HepG2 (cell line): ENCODE measurements around the gene DDX1. TPM values are rescaled to one million over a fixed set of nuclear protein-coding genes. Genes with fewer than 3 reads are reported as not detected.

Experiments
- ATAC-seq: fragments of 200-7000 bp; cut with Tn5 transposase; 3 replicates; pipeline ENCODE4 v1.9.1; 2020; ENCODE audit warnings: mild to moderate bottlenecking, moderate library complexity
- BruUV-seq: library from RNA; stranded (reverse); fragments of 400-500 nt; replicated peaks from 2 replicates; lab custom pipeline; 2021; lab: Mats Ljungman, UMichigan
- CTCF ChIA-PET: fragments of 300-600 bp; formaldehyde crosslinking; extraction: SDS; loops from one replicate; lab custom pipeline; 2021; ENCODE audit warnings: low total read pairs, inconsistent platforms, low intra/inter-chr PET ratio; lab: Yijun Ruan, JAX
- POLR2A ChIA-PET: fragments of 350-600 bp; sonication (Branson Sonifier 250); formaldehyde crosslinking; loops from one replicate; lab custom pipeline; 2020; ENCODE audit warnings: antibody characterized with exemption, inconsistent platforms; lab: Yijun Ruan, JAX
- DNase-seq: peaks from one replicate; pipeline ENCODE4 v3.0.0-alpha.2; 2015; ENCODE audit warnings: low spot score
- FAIRE-seq: peaks from 3 replicates; lab custom pipeline; 2011; peaks lifted over from hg19 to GRCh38; lab: Jason Lieb, UNC
- H2AFZ ChIP-seq: one replicate; pipeline ENCODE4 v1.6.1; 2011; ENCODE audit warnings: low read length, inconsistent platforms
- H3K27ac ChIP-seq: fragments of 300-600 bp; 3 replicates; pipeline ENCODE4 v1.8.0; 2011; ENCODE audit warnings: mixed run types, mild to moderate bottlenecking, mixed read lengths, low read length, inconsistent platforms; ENCODE audit not compliant: insufficient read depth; ENCODE audit errors: extremely low read length
- H3K27me3 ChIP-seq, 2 experiments: fragments of 200-600 bp in 1 of 2; 2 replicates in 1 of 2; 3 replicates in 1 of 2; pipeline versions ENCODE4 v1.6.0 to v1.8.0; 2011; ENCODE audit warnings: low read length in 2 of 2, mild to moderate bottlenecking in 2 of 2, moderate library complexity in 2 of 2, inconsistent platforms in 1 of 2; ENCODE audit not compliant: insufficient read depth in 2 of 2, control insufficient read depth in 1 of 2
- H3K36me3 ChIP-seq, 2 experiments: fragments of 200-600 bp in 1 of 2; replicated peaks in 1 of 2; 2 replicates in 1 of 2; 3 replicates in 1 of 2; pipeline versions ENCODE4 v1.5.1 to v1.8.0; 2011; ENCODE audit warnings: low read length in 2 of 2, inconsistent platforms in 1 of 2; ENCODE audit not compliant: insufficient read depth in 2 of 2, control insufficient read depth in 1 of 2
- H3K4me1 ChIP-seq: 2 replicates; pipeline ENCODE4 v1.5.1; 2012; ENCODE audit warnings: low read length, inconsistent platforms; ENCODE audit not compliant: insufficient read depth
- H3K4me2 ChIP-seq: 2 replicates; pipeline ENCODE4 v1.6.0; 2011; ENCODE audit warnings: low read depth, low read length, inconsistent platforms
- H3K4me3 ChIP-seq, 3 experiments: fragments of 200-600 bp in 1 of 3; sonication (generic), shearing (Covaris generic) in 1 of 3; replicated peaks in 1 of 3; 2 replicates each; pipeline ENCODE4 v1.5.1; 2011 to 2016; ENCODE audit warnings: low read length in 3 of 3, inconsistent platforms in 2 of 3, low read depth in 2 of 3, mild to moderate bottlenecking in 2 of 3, control low read depth in 1 of 3, mixed read lengths in 1 of 3; ENCODE audit not compliant: insufficient read depth in 1 of 3
- H3K79me2 ChIP-seq: one replicate; pipeline ENCODE4 v1.6.1; 2011; ENCODE audit warnings: low read length, inconsistent platforms; ENCODE audit not compliant: insufficient read depth
- H3K9ac ChIP-seq: 2 replicates; pipeline ENCODE4 v1.6.0; 2011; ENCODE audit warnings: mild to moderate bottlenecking, low read depth, low read length, inconsistent platforms; ENCODE audit not compliant: insufficient read depth
- H3K9me3 ChIP-seq: 2 replicates; pipeline ENCODE4 v1.5.1; 2012; ENCODE audit warnings: mild to moderate bottlenecking, low read length
- H4K20me1 ChIP-seq: 2 replicates; pipeline ENCODE4 v1.6.0; 2011; ENCODE audit warnings: inconsistent platforms, mild to moderate bottlenecking, low read length, moderate library complexity; ENCODE audit not compliant: insufficient read depth
- ATF7 ChIP-seq, 2 experiments: fragments of 450-650 bp in 1 of 2; sonication (generic) in 1 of 2; formaldehyde crosslinking in 1 of 2; IDR thresholded peaks; 2 replicates each; pipeline versions ENCODE4 v1.4.0 to v1.6.1; 2016 to 2020; ENCODE audit warnings: antibody characterized with exemption in 1 of 2, mild to moderate bottlenecking in 1 of 2, missing genetic modification reagents in 1 of 2
- FIP1L1 ChIP-seq: fragments of 200-400 bp; formaldehyde crosslinking; IDR thresholded peaks from 2 replicates; pipeline ENCODE4 v1.6.1; 2018; ENCODE audit warnings: low read depth, mild to moderate bottlenecking, low read length, moderate library complexity, borderline replicate concordance; ENCODE audit not compliant: insufficient read depth
- GFI1 ChIP-seq: sonication (generic); formaldehyde crosslinking; IDR thresholded peaks from 2 replicates; pipeline ENCODE4 v1.5.0; 2020; ENCODE audit warnings: missing genetic modification reagents, mild to moderate bottlenecking, borderline replicate concordance
- KLF9 ChIP-seq: IDR thresholded peaks from 2 replicates; pipeline ENCODE4 v1.6.1; 2016; ENCODE audit warnings: low read depth
- MBD4 ChIP-seq: IDR thresholded peaks from 2 replicates; pipeline ENCODE4 v1.6.1; 2012; ENCODE audit warnings: low read length, inconsistent platforms, borderline replicate concordance
- MIER3 ChIP-seq: IDR thresholded peaks from 2 replicates; pipeline ENCODE4 v1.6.1; 2016; ENCODE audit warnings: missing compliant biosample characterization, borderline replicate concordance
- NPAS2 ChIP-seq: sonication (generic); formaldehyde crosslinking; IDR thresholded peaks from 2 replicates; pipeline ENCODE4 v1.8.0; 2022; ENCODE audit warnings: mild to moderate bottlenecking, missing genetic modification reagents, borderline replicate concordance
- SATB2 ChIP-seq: sonication (generic); formaldehyde crosslinking; IDR thresholded peaks from 2 replicates; pipeline ENCODE4 v1.5.0; 2020; ENCODE audit warnings: missing genetic modification reagents
- SP1 ChIP-seq, 2 experiments: fragments of 450-650 bp in 1 of 2; sonication (generic) in 1 of 2; formaldehyde crosslinking in 1 of 2; IDR thresholded peaks; 2 replicates each; pipeline versions ENCODE4 v1.4.0 to v1.6.1; 2016 to 2020; ENCODE audit warnings: missing genetic modification reagents in 1 of 2
- ZBTB1 ChIP-seq: sonication (generic); formaldehyde crosslinking; IDR thresholded peaks from 2 replicates; pipeline ENCODE4 v1.4.0; 2020; ENCODE audit warnings: missing genetic modification reagents, borderline replicate concordance
- ZFP90 ChIP-seq: sonication (generic); formaldehyde crosslinking; IDR thresholded peaks from 2 replicates; pipeline ENCODE4 v1.8.0; 2022; ENCODE audit warnings: missing genetic modification reagents, mild to moderate bottlenecking, inconsistent platforms, borderline replicate concordance
- ZKSCAN8 ChIP-seq: IDR thresholded peaks from 2 replicates; pipeline ENCODE4 v1.6.1; 2016; ENCODE audit warnings: borderline replicate concordance, missing genetic modification reagents, missing compliant biosample characterization
- ZNF792 ChIP-seq: IDR thresholded peaks from 2 replicates; pipeline ENCODE4 v1.6.1; 2016
- WGBS: methylation state at CpG from one replicate; pipeline ENCODE4 v1.1.6; 2017; ENCODE audit warnings: low lambda C conversion rate; 5-methylcytosine and 5-hydroxymethylcytosine counted together
- in situ Hi-C: cut with HindIII; loops from 2 replicates; pipeline ENCODE4 v1.10.0; 2017; ENCODE audit warnings: low pct_unique_long_range_greater_than_20kb; ENCODE audit not compliant: extremely low pct_ligation_motif_present
- intact Hi-C: fragments of 100-400 bp; cut with micrococcal nuclease; formaldehyde crosslinking; loops from one replicate; pipeline ENCODE4 v1.10.0; 2022; ENCODE audit not compliant: unreplicated experiment
- polyA plus RNA-seq, 8 experiments: library from polyadenylated mRNA; depleted of rRNA in 3 of 8; stranded (reverse) in 7 of 8; unstranded in 1 of 8; fragments of >200 nt; fragmentation: Illumina TruSeq in 4 of 8; extraction: Trizol in 4 of 8; gene quantifications; 2 replicates each; pipeline versions ENCODE4 v1.2.1 to v1.2.3, GENCODE V29; 2011 to 2016; ENCODE audit warnings: low read depth in 4 of 8, missing spikeins in 1 of 8, mixed read lengths in 1 of 8; ENCODE audit not compliant: insufficient read depth in 1 of 8
- total RNA-seq, 5 experiments: library from RNA; depleted of rRNA; stranded (reverse); fragments of >200 nt; fragmentation: Illumina TruSeq; extraction: Trizol; gene quantifications; 2 replicates each; pipeline ENCODE4 v1.2.3, GENCODE V29; 2016; ENCODE audit warnings: low read depth in 1 of 5
- TF ChIP-seq, protein P1 (sequence below): sonication (generic); formaldehyde crosslinking; IDR thresholded peaks from 2 replicates; pipeline ENCODE4 v1.5.0; 2020; ENCODE audit warnings: mild to moderate bottlenecking, missing genetic modification reagents
- TF ChIP-seq, protein P2 (sequence below): IDR thresholded peaks from 2 replicates; pipeline ENCODE4 v1.6.1; 2012; ENCODE audit warnings: inconsistent platforms

DDX1 gene
- total and polyA plus RNA-seq, 2 of the 13 experiments (the other 11 are each of a cell fraction or from before 2014, with no cell fraction given) = 81.6 to 130 TPM

DNA sequence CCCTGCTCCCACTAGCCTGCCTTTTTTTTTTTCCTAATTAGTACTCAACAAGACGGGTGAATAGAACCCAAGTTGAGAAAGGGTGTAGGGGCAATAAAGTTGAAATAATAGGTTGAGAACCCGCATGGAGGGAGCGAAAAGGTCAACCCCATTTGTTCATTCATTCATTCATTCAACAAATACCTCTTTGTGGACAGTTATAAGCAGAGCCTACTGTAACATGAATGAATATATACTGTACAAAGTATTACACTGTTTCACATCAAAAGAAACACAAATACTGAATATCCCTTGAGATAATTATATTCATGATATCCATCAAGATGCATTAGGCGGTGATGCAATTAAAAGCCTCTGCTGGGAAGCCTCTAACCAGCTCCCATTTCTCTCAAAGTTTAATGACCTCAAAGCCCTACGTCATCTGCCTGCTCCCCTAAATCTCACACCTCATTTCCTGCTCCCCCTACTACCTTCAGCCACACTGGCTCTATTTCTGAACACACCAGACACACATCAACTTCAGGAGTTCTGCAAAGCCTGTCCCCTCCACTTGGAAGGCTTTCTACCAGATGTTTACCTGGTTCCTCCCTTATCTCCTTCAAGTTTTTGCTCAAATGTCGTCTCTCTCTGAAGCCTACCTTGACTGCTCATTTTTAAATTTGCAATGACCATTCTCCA, 29.2 kb upstream of the DDX1 start:
- BruUV-seq = no TSS peak

DNA sequence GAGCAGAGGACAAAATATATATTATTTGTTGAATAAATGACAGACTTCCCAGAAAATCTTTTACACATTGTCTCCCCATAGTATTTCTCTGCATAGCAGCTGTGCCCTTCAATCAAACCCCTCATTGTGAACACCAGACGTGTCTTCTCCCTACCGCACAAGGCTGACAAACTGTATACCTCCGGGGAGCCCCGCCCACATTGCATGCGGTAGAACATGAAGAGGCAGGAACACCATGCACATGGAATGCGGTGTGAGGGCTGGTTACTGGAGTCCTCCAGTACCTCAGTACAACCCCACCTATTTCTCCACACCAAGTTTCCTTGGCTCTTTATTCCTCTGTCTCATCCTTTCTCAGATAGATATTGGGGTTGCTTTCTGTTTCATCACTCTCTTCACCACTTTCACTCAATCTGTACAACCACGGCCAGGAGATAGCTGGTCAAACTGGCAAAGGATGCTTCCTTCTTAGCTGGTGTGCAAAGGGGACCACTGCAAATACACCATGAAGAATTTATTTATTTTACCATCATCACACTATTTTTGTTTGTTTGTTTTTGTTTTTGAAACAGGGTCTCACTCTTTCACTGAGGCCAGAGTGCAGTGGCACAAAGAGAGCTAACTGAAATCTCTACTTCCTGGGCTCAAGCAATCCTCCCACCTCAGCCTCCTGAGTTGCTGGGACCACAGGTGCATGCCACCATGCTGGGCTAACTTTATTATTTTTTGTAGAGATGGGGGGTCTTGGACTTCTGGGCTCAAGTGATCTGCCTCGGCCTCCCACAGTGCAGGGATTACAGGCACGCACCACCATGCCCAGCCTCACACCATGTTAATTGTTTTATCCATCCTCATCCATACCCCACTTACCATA, 28.2 kb upstream of the DDX1 start:
- Histone ChIP-seq H3K4me3 (peak overlapping the region; percentile 9 to 47 (median 25); a peak in 5 of 6 replicates), H3K4me2 (peak overlapping the region; percentile 70), H2AFZ (peak overlapping the region; percentile 52), H4K20me1 (no peaks in the 10 kb centered on the region), H3K9me3 (no peaks in the 10 kb centered on the region), H3K27ac (no peak overlapping the region), H3K79me2 (peaks cover 29% of the 10 kb centered on the region), H3K36me3 (no peaks in the 10 kb centered on the region), H3K4me1 (peaks cover 34% of the 10 kb centered on the region), H3K9ac (no peak overlapping the region), H3K27me3 (peaks cover 0 to 9% of the 10 kb centered on the region in 2 experiments; a peak in 2 of 5 replicates)
- ChIA-PET POLR2A (no interaction called here), CTCF (no interaction called here)
- FAIRE-seq (no peak), ATAC-seq (peak; percentile 13; the same call in 1 of the 3 replicates), DNase-seq (peak; percentile 20)
- intact Hi-C loops = no loop called here
- BruUV-seq = no TSS peak
- WGBS = 26% methylated on average over 9 of the region's 9 CpGs
- in situ Hi-C loops = no loop called here
- TF ChIP-seq NPAS2 (CRISPR knock-in tag) (no peak), ZBTB1 (CRISPR knock-in tag) (no peak), SP1 (IDR thresholded peaks at IDR 0.05) (no peak), SP1 (CRISPR knock-in tag; IDR thresholded peaks at IDR 0.05) (peak; percentile 33; the same call in 1 of the 2 replicates), GFI1 (CRISPR knock-in tag) (no peak), KLF9 (CRISPR knock-in tag) (no peak), ZNF792 (CRISPR knock-in tag) (no peak), MIER3 (CRISPR knock-in tag) (no peak), MBD4 (no peak), ZKSCAN8 (CRISPR knock-in tag) (0 out of 2 replicates have a peak, but pooled peaks have one; percentile 18), SATB2 (no peak), FIP1L1 (no peak)
- TF ChIP-seq, protein P1, sequence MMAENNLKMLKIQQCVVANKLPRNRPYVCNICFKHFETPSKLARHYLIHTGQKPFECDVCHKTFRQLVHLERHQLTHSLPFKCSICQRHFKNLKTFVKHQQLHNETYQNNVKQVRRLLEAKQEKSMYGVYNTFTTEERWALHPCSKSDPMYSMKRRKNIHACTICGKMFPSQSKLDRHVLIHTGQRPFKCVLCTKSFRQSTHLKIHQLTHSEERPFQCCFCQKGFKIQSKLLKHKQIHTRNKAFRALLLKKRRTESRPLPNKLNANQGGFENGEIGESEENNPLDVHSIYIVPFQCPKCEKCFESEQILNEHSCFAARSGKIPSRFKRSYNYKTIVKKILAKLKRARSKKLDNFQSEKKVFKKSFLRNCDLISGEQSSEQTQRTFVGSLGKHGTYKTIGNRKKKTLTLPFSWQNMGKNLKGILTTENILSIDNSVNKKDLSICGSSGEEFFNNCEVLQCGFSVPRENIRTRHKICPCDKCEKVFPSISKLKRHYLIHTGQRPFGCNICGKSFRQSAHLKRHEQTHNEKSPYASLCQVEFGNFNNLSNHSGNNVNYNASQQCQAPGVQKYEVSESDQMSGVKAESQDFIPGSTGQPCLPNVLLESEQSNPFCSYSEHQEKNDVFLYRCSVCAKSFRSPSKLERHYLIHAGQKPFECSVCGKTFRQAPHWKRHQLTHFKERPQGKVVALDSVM (CRISPR knock-in tag) = 0 out of 2 replicates have a peak, but pooled peaks have one; percentile 19
- TF ChIP-seq, protein P2, sequence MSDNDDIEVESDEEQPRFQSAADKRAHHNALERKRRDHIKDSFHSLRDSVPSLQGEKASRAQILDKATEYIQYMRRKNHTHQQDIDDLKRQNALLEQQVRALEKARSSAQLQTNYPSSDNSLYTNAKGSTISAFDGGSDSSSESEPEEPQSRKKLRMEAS = peak; percentile 50; the same call in 1 of the 2 replicates

More for the DNA sequence above, 29.2 kb upstream of the DDX1 start:
- Histone ChIP-seq H3K36me3 (no peaks in the 10 kb centered on the region), H4K20me1 (no peaks in the 10 kb centered on the region), H3K9me3 (no peaks in the 10 kb centered on the region), H3K9ac (peak overlapping the region; percentile 89), H3K27me3 (peaks cover 0 to 9% of the 10 kb centered on the region in 2 experiments; a peak in 2 of 5 replicates), H3K4me3 (peak overlapping the region; percentile 92 to 95 (median 93)), H3K27ac (no peak overlapping the region), H3K4me1 (peaks cover 41% of the 10 kb centered on the region), H2AFZ (peak overlapping the region; percentile 92), H3K79me2 (peaks cover 38% of the 10 kb centered on the region), H3K4me2 (peak overlapping the region; percentile 70)
- in situ Hi-C loops = no loop called here
- DNase-seq (no peak), ATAC-seq (no peak), FAIRE-seq (no peak)
- ChIA-PET CTCF (no interaction called here), POLR2A (interaction anchor here (1.2 to 2.1 kb wide), 3 partner anchors 9 to 77 kb away, joined by 3 to 7 read pairs (median 5); no protein-coding TSS in a partner anchor)
- intact Hi-C loops = no loop called here
- WGBS = 54% methylated on average over 6 of the region's 6 CpGs
- TF ChIP-seq ATF7 (IDR thresholded peaks at IDR 0.05) (0 out of 2 replicates have a peak, but pooled peaks have one; percentile 13), ATF7 (CRISPR knock-in tag; IDR thresholded peaks at IDR 0.05) (no peak), ZFP90 (CRISPR knock-in tag) (no peak)
